ENCODE data around the gene CA9. TPM values are rescaled to one million over a fixed set of nuclear protein-coding genes. Genes with fewer than 3 reads are reported as not detected.

CA9 gene
- 1 to 10 TPM in 1 of 4 donors, not detected in 3; 2.2 TPM for total RNA-seq

GRCh38 chr9:35673132-35674024 lies at the start of gene CA9:
TSS of gene CA9 (plus strand) at chr9:35673928. CDS start at chr9:35673960, 32 bp downstream.
- TF ChIP-seq EP300 (IDR thresholded peaks at IDR 0.05) (no peak), POLR2A (IDR thresholded peaks at IDR 0.05; ENCODE audit: low read depth) (no peak), CTCF (IDR thresholded peaks at IDR 0.05) (no peak), POLR2AphosphoS5 (IDR thresholded peaks at IDR 0.05) (peak; percentile 16 to 43)
- no peaks in the 10 kb centered on the region for H3K9me3 ChIP-seq
- H3K4me1 ChIP-seq, result peaks cover 21 to 34% (median 31%) of the 10 kb centered on the region in 4 donors
- DNase-seq (ENCODE audit: extremely low spot score), result no peak
- intact Hi-C loops (cut with DNase I), result no loop called here
- no peaks in the 10 kb centered on the region for H3K27me3 ChIP-seq
- peak within 1 kb of the TSS; percentile 36 to 69 (median 62) for H3K27ac ChIP-seq (replicated peaks in 1 of 4)
- 49% methylated on average over 9 of the region's 10 CpGs for WGBS
- H3K4me3 ChIP-seq, result no peak within 1 kb of the TSS
- no peaks in the 10 kb centered on the region for H3K36me3 ChIP-seq

GRCh38 chr9:35627575-35627974 lies 46.2 kb upstream of the CA9 start:
- no peaks in the 10 kb centered on the region for H3K9me3 ChIP-seq
- H3K27ac ChIP-seq (replicated peaks in 1 of 4), result no peak overlapping the region
- H3K36me3 ChIP-seq, result no peaks in the 10 kb centered on the region
- H3K4me3 ChIP-seq, result no peak overlapping the region
- no peaks in the 10 kb centered on the region for H3K4me1 ChIP-seq
- intact Hi-C loops (cut with DNase I), result no loop called here
- 93% methylated on average over 2 of the region's 2 CpGs for WGBS
- H3K27me3 ChIP-seq, result no peaks in the 10 kb centered on the region
- DNase-seq (ENCODE audit: extremely low spot score), result no peak
- TF ChIP-seq EP300 (IDR thresholded peaks at IDR 0.05) (no peak), POLR2AphosphoS5 (IDR thresholded peaks at IDR 0.05) (no peak), POLR2A (IDR thresholded peaks at IDR 0.05; ENCODE audit: low read depth) (no peak), CTCF (IDR thresholded peaks at IDR 0.05) (no peak)

- Histone ChIP-seq H3K9me3 (no peaks in the 10 kb centered on the region), H3K4me3 (no peak overlapping the region), H3K4me1 (no peaks in the 10 kb centered on the region), H3K27me3 (no peaks in the 10 kb centered on the region), H3K36me3 (no peaks in the 10 kb centered on the region), H3K27ac (replicated peaks in 1 of 4) (no peak overlapping the region)
- intact Hi-C loops (cut with DNase I), result no loop called here
- WGBS, result 98% methylated on average over 4 of the region's 6 CpGs
- no peak for TF ChIP-seq EP300 (IDR thresholded peaks at IDR 0.05)
- no peak for TF ChIP-seq POLR2A (IDR thresholded peaks at IDR 0.05; ENCODE audit: low read depth)
- no peak for TF ChIP-seq POLR2AphosphoS5 (IDR thresholded peaks at IDR 0.05)
- no peak for TF ChIP-seq CTCF (IDR thresholded peaks at IDR 0.05)
- DNase-seq (ENCODE audit: extremely low spot score), result no peak
Observed at GRCh38 chr9:35628389-35628991, 45.2 kb upstream of the CA9 start.

GRCh38 chr9:35629597-35629996 lies 44.1 kb upstream of the CA9 start:
- Histone ChIP-seq H3K4me1 (no peaks in the 10 kb centered on the region), H3K27me3 (no peaks in the 10 kb centered on the region), H3K9me3 (no peaks in the 10 kb centered on the region), H3K36me3 (no peaks in the 10 kb centered on the region), H3K4me3 (no peak overlapping the region), H3K27ac (replicated peaks in 1 of 4) (no peak overlapping the region)
- TF ChIP-seq EP300 (IDR thresholded peaks at IDR 0.05) (no peak), CTCF (IDR thresholded peaks at IDR 0.05) (no peak), POLR2AphosphoS5 (IDR thresholded peaks at IDR 0.05) (no peak), POLR2A (IDR thresholded peaks at IDR 0.05; ENCODE audit: low read depth) (no peak)
- DNase-seq (ENCODE audit: extremely low spot score), result no peak
- WGBS, result 89% methylated on average over 5 of the region's 5 CpGs
- intact Hi-C loops (cut with DNase I), result no loop called here

All from esophagus muscularis mucosa (tissue), 4 donors.